H1 (cell line): ENCODE results near the gene OS9. TPM values are rescaled to one million over a fixed set of nuclear protein-coding genes. Genes with fewer than 3 reads are reported as not detected.

Source experiments
- CTCF ChIA-PET: fragments of 300-600 bp; sonication (Branson Sonifier 250); formaldehyde crosslinking; loops from one replicate; lab custom pipeline; 2021; ENCODE audit not compliant: partially characterized antibody; lab: Charles Lee
- POLR2A ChIA-PET: fragments of 300-600 bp; sonication (Branson Sonifier 250); formaldehyde crosslinking; loops from one replicate; lab custom pipeline; 2021; ENCODE audit warnings: inconsistent platforms; ENCODE audit not compliant: partially characterized antibody; lab: Charles Lee
- DNase-seq, 2 experiments: peaks; one replicate each; pipeline versions ENCODE4 v3.0.0 to v3.0.0-alpha.2; 2010 to 2022; ENCODE audit warnings: low spot score in 2 of 2, low read depth in 1 of 2, mixed read lengths in 1 of 2
- FAIRE-seq: peaks from 2 replicates; lab custom pipeline; 2011; peaks lifted over from hg19 to GRCh38; lab: Jason Lieb, UNC
- H2AFZ ChIP-seq: 2 replicates; pipeline ENCODE4 v1.8.1; 2012; ENCODE audit warnings: low read length, inconsistent platforms
- H2AK5ac ChIP-seq: 2 replicates; pipeline ENCODE4 v1.6.1; 2013; ENCODE audit warnings: low read depth, low read length
- H2BK120ac ChIP-seq: replicated peaks from 2 replicates; pipeline ENCODE3; 2013; ENCODE audit warnings: low read depth, low read length, inconsistent platforms
- H2BK12ac ChIP-seq: 2 replicates; pipeline ENCODE4 v1.6.1; 2013; ENCODE audit warnings: low read depth, low read length
- H2BK15ac ChIP-seq: 2 replicates; pipeline ENCODE4 v1.6.1; 2013; ENCODE audit warnings: low read length
- H2BK20ac ChIP-seq: 2 replicates; pipeline ENCODE4 v1.6.1; 2013; ENCODE audit warnings: low read length
- H2BK5ac ChIP-seq: 2 replicates; pipeline ENCODE4 v1.6.1; 2013; ENCODE audit warnings: low read depth, low read length
- H3K14ac ChIP-seq: 2 replicates; pipeline ENCODE4 v1.6.1; 2013; ENCODE audit warnings: inconsistent platforms; ENCODE audit not compliant: insufficient read length
- H3K18ac ChIP-seq: 2 replicates; pipeline ENCODE4 v1.6.1; 2013; ENCODE audit warnings: low read length; ENCODE audit errors: extremely low read depth
- H3K23ac ChIP-seq: 2 replicates; pipeline ENCODE4 v1.6.1; 2013; ENCODE audit warnings: inconsistent platforms; ENCODE audit not compliant: insufficient read length
- H3K23me2 ChIP-seq: 2 replicates; pipeline ENCODE4 v1.6.1; 2013; ENCODE audit warnings: low read depth, low read length
- H3K27ac ChIP-seq: 2 replicates; pipeline ENCODE4 v1.6.1; 2011; ENCODE audit warnings: low read depth, low read length, inconsistent platforms
- H3K27me3 ChIP-seq, 4 experiments: replicated peaks in 1 of 4; 1 replicate in 1 of 4; 2 replicates in 3 of 4; pipeline versions ENCODE4 v1.6.1 to v1.8.1; 2011 to 2013; ENCODE audit warnings: low read length in 3 of 4, mild to moderate bottlenecking in 3 of 4, inconsistent platforms in 2 of 4, mixed read lengths in 2 of 4, moderate library complexity in 1 of 4; ENCODE audit not compliant: control insufficient read depth in 3 of 4, insufficient read depth in 3 of 4; ENCODE audit errors: extremely low read depth in 1 of 4
- H3K36me3 ChIP-seq, 4 experiments: 2 replicates each; pipeline versions ENCODE4 v1.6.1 to v1.8.1; 2011 to 2013; ENCODE audit warnings: mild to moderate bottlenecking in 4 of 4, low read length in 3 of 4, moderate library complexity in 2 of 4, control low read depth in 1 of 4, inconsistent platforms in 1 of 4; ENCODE audit not compliant: insufficient read depth in 4 of 4, control insufficient read depth in 2 of 4
- H3K4ac ChIP-seq: replicated peaks from 2 replicates; pipeline ENCODE3; 2013; ENCODE audit warnings: low read length, low read depth, mixed read lengths, inconsistent platforms; ENCODE audit not compliant: insufficient read length
- H3K4me1 ChIP-seq, 4 experiments: replicated peaks in 1 of 4; 1 replicate in 1 of 4; 2 replicates in 3 of 4; pipeline versions ENCODE4 v1.6.1 to v1.8.1; 2011 to 2013; ENCODE audit warnings: low read length in 3 of 4, inconsistent platforms in 2 of 4, mixed read lengths in 1 of 4; ENCODE audit not compliant: insufficient read depth in 4 of 4, control insufficient read depth in 3 of 4
- H3K4me2 ChIP-seq, 2 experiments: 2 replicates each; pipeline versions ENCODE4 v1.6.1 to v1.8.1; 2011 to 2013; ENCODE audit warnings: low read depth in 2 of 2, low read length in 2 of 2, control low read depth in 1 of 2, inconsistent platforms in 1 of 2, mild to moderate bottlenecking in 1 of 2; ENCODE audit not compliant: insufficient read depth in 1 of 2
- H3K4me3 ChIP-seq, 4 experiments: fragments of 200-600, 300-600 bp in 1 of 4; sonication (generic), shearing (Covaris generic), sonication (Bioruptor Twin) in 1 of 4; 2 replicates each; pipeline versions ENCODE4 v1.5.1 to v1.8.1; 2011 to 2016; ENCODE audit warnings: low read length in 4 of 4, low read depth in 3 of 4, control low read depth in 2 of 4, inconsistent platforms in 2 of 4, mild to moderate bottlenecking in 2 of 4, mixed read lengths in 1 of 4, moderate library complexity in 1 of 4; ENCODE audit not compliant: insufficient read depth in 2 of 4; ENCODE audit errors: extremely low read depth in 1 of 4
- H3K56ac ChIP-seq: replicated peaks from 2 replicates; pipeline ENCODE3; 2013; ENCODE audit warnings: low read depth, mild to moderate bottlenecking, mixed read lengths, low read length, inconsistent platforms; ENCODE audit not compliant: insufficient read length
- H3K79me1 ChIP-seq: 2 replicates; pipeline ENCODE4 v1.6.1; 2013; ENCODE audit warnings: low read depth, low read length, control low read depth
- H3K79me2 ChIP-seq, 2 experiments: 2 replicates each; pipeline versions ENCODE4 v1.6.1 to v1.8.1; 2012 to 2013; ENCODE audit warnings: low read length in 2 of 2, mild to moderate bottlenecking in 2 of 2, inconsistent platforms in 1 of 2; ENCODE audit not compliant: insufficient read depth in 2 of 2, control insufficient read depth in 1 of 2
- H3K9ac ChIP-seq, 4 experiments: replicated peaks in 1 of 4; 1 replicate in 1 of 4; 2 replicates in 3 of 4; pipeline versions ENCODE4 v1.6.1 to v1.8.1; 2011 to 2013; ENCODE audit warnings: low read depth in 3 of 4, low read length in 3 of 4, control low read depth in 2 of 4, mild to moderate bottlenecking in 2 of 4, moderate library complexity in 2 of 4, inconsistent platforms in 1 of 4; ENCODE audit errors: extremely low read depth in 1 of 4
- H3K9me3 ChIP-seq, 2 experiments: 2 replicates each; pipeline versions ENCODE4 v1.6.1 to v1.8.1; 2012 to 2013; ENCODE audit warnings: mild to moderate bottlenecking in 2 of 2, moderate library complexity in 2 of 2, control low read depth in 1 of 2, inconsistent platforms in 1 of 2, low read depth in 1 of 2, low read length in 1 of 2, mixed read lengths in 1 of 2; ENCODE audit not compliant: insufficient read depth in 2 of 2
- H4K20me1 ChIP-seq, 2 experiments: replicated peaks in 1 of 2; 2 replicates each; pipeline versions ENCODE3 to v1.8.1; 2011 to 2013; ENCODE audit warnings: inconsistent platforms in 2 of 2, low read length in 2 of 2, mild to moderate bottlenecking in 1 of 2; ENCODE audit not compliant: insufficient read depth in 2 of 2, control insufficient read depth in 1 of 2
- H4K5ac ChIP-seq: 2 replicates; pipeline ENCODE4 v1.6.1; 2013; ENCODE audit warnings: low read length, low read depth, mixed read lengths, inconsistent platforms; ENCODE audit not compliant: insufficient read length
- H4K8ac ChIP-seq: 2 replicates; pipeline ENCODE4 v1.8.0; 2013; ENCODE audit warnings: mild to moderate bottlenecking, moderate library complexity, low read length, inconsistent platforms; ENCODE audit not compliant: insufficient read depth; ENCODE audit errors: extremely low read depth
- H4K91ac ChIP-seq: replicated peaks from 2 replicates; pipeline ENCODE3; 2013; ENCODE audit warnings: low read length, mixed read lengths, inconsistent platforms; ENCODE audit not compliant: insufficient read length
- RAD21 ChIP-seq, 2 experiments: IDR thresholded peaks in 1 of 2; conservative IDR thresholded peaks in 1 of 2; 2 replicates each; pipeline ENCODE4 v1.6.1; 2011; ENCODE audit warnings: low read depth in 2 of 2, low read length in 2 of 2, improper control_type of control experiment in 1 of 2, inconsistent platforms in 1 of 2, mild to moderate bottlenecking in 1 of 2, moderate library complexity in 1 of 2
- WGBS, 2 experiments: shearing (Covaris generic) in 1 of 2; methylation state at CpG; one replicate each; pipeline versions ENCODE4 v1.1.6 to v1.1.7; 2013 to 2015; ENCODE audit warnings: low lambda C conversion rate in 2 of 2, mixed read lengths in 2 of 2, inconsistent platforms in 1 of 2, low coverage in 1 of 2, missing lambda C conversion rate in 1 of 2; ENCODE audit not compliant: insufficient replicate concordance in 2 of 2, insufficient coverage in 1 of 2, insufficient read length in 1 of 2; ENCODE audit errors: extremely low coverage in 1 of 2, missing lambda C conversion rate in 1 of 2; 5-methylcytosine and 5-hydroxymethylcytosine counted together
- polyA plus RNA-seq, 7 experiments: library from polyadenylated mRNA; depleted of rRNA in 3 of 7; stranded (reverse) in 5 of 7; unstranded in 2 of 7; fragments of >200 nt in 5 of 7; fragments of 200-250 nt in 2 of 7; gene quantifications; 1 replicate in 5 of 7; 2 replicates in 1 of 7; 4 replicates in 1 of 7; pipeline versions ENCODE4 v1.2.1 to v1.2.3, GENCODE V29; 2011 to 2013; ENCODE audit warnings: missing spikeins in 2 of 7, mixed read lengths in 2 of 7
- total RNA-seq: library from RNA; stranded (reverse); fragmentation: NEBNext Ultra II Directional; extraction: Animal tissue kit (Norgen Biotek cat#: 25700); gene quantifications from 2 replicates; pipeline ENCODE4 v1.2.1, GENCODE V29; 2021

Gene OS9
- total and polyA plus RNA-seq, 2 of the 8 experiments (the other 6 are each of a cell fraction or from before 2014, with no cell fraction given): 71.0 to 108 TPM

- H4K8ac ChIP-seq: no peak overlapping the region
- no peak overlapping the region for H3K9ac ChIP-seq
- H4K5ac ChIP-seq: peak overlapping the region; percentile 25
- H3K9me3 ChIP-seq: no peaks in the 10 kb centered on the region; a peak in 1 of 4 replicates
- H3K4me2 ChIP-seq: peak overlapping the region in 1 of 2 experiments; percentile 23; a peak in 3 of 4 replicates
- H4K20me1 ChIP-seq: peaks cover 0 to 2% of the 10 kb centered on the region in 2 experiments
- H3K36me3 ChIP-seq: peaks cover 0 to 17% (median 12%) of the 10 kb centered on the region in 4 experiments; a peak in 7 of 8 replicates
- H3K56ac ChIP-seq: no peak overlapping the region
- H3K4me3 ChIP-seq: no peak overlapping the region
- 0 out of 2 replicates have a peak overlapping the region, but pooled peaks have one; percentile 6 for H2BK5ac ChIP-seq
- peaks cover 6% of the 10 kb centered on the region for H3K79me1 ChIP-seq
- ChIA-PET POLR2A (interaction anchor here (1.2 to 4.4 kb wide), 7 partner anchors 8 to 134 kb away, joined by 3 to 35 read pairs (median 4); partner anchors contain the start of genes CDK4, CYP27B1, EEF1AKMT3 and METTL1), CTCF (interaction anchor here (0.6 to 11.2 kb wide), 14 partner anchors 8 to 222 kb away, joined by 3 to 149 read pairs (median 4); partner anchors contain the start of genes ARHGEF25, DDIT3 and OS9)
- no peak overlapping the region for H2AK5ac ChIP-seq
- H2BK120ac ChIP-seq: no peak overlapping the region
- H3K14ac ChIP-seq: no peak overlapping the region
- H3K4ac ChIP-seq: no peak overlapping the region
- H3K23ac ChIP-seq: no peak overlapping the region
- H2BK15ac ChIP-seq: peak overlapping the region; percentile 76; the same call in 1 of the 2 replicates
- peaks cover 0 to 21% (median 9%) of the 10 kb centered on the region in 4 experiments; a peak in 6 of 7 replicates for H3K4me1 ChIP-seq
- H2BK20ac ChIP-seq: no peak overlapping the region
- H3K27me3 ChIP-seq: peaks cover 26 to 47% (median 43%) of the 10 kb centered on the region in 4 experiments
- no peak overlapping the region for H4K91ac ChIP-seq
- H3K23me2 ChIP-seq: peaks cover 6% of the 10 kb centered on the region
- no peak overlapping the region for H3K27ac ChIP-seq
- H2BK12ac ChIP-seq: peak overlapping the region; percentile 4; the same call in 1 of the 2 replicates
- FAIRE-seq (no peak), DNase-seq (no peak)
- no peak overlapping the region for H2AFZ ChIP-seq
- H3K18ac ChIP-seq: no peak overlapping the region
- no peaks in the 10 kb centered on the region for H3K79me2 ChIP-seq
- WGBS, 2 experiments: 68% methylated on average over 12 of the region's 14 CpGs; no CpG with 5 or more reads in 1 of the 2 experiments
- TF ChIP-seq RAD21 (IDR thresholded peaks at IDR 0.05 in 1 of 2, conservative IDR thresholded peaks at IDR 0.05 in 1 of 2; ENCODE audit: low read depth in 2 of 2, low read length in 2 of 2): peak; percentile 26 to 49; a peak in 2 of 4 replicates
These were observed 48.2 kb downstream of the OS9 start for GRCh38 chr12:57741844-57742738.
